Endothelial cell of umbilical vein (primary cell): ENCODE results near the gene CELA3B. TPM values are rescaled to one million over a fixed set of nuclear protein-coding genes. Genes with fewer than 3 reads are reported as not detected.

ENCODE experiments used
- BruUV-seq: library from RNA; stranded (reverse); fragments of 400-500 nt; replicated peaks from 2 replicates; lab custom pipeline; 2021; lab: Mats Ljungman, UMichigan
- CTCF ChIA-PET: fragments of 300-600, 350-600 bp; sonication (Branson Sonifier 250); formaldehyde crosslinking; loops from one replicate; lab custom pipeline; 2021; ENCODE audit warnings: antibody characterized with exemption, inconsistent platforms; lab: Charles Lee
- POLR2A ChIA-PET: fragments of 300-600, 350-600 bp; sonication (Branson Sonifier 250); formaldehyde crosslinking; loops from one replicate; lab custom pipeline; 2021; ENCODE audit warnings: antibody characterized with exemption, inconsistent platforms; lab: Charles Lee
- DNase-seq: peaks from one replicate; pipeline ENCODE4 v3.0.0-alpha.2; 2011; ENCODE audit warnings: low read depth, low spot score
- FAIRE-seq: peaks from 2 replicates; lab custom pipeline; 2011; peaks lifted over from hg19 to GRCh38; lab: Jason Lieb, UNC
- H2AFZ ChIP-seq: 2 replicates; pipeline ENCODE4 v1.6.0; 2012; ENCODE audit warnings: low read depth, low read length, control low read depth, inconsistent platforms
- H3K27ac ChIP-seq: 2 replicates; pipeline ENCODE4 v1.5.1; 2011; ENCODE audit warnings: low read depth, mild to moderate bottlenecking, control low read depth, low read length, moderate library complexity; ENCODE audit not compliant: insufficient read depth
- H3K27me3 ChIP-seq, 2 experiments: 2 replicates each; pipeline versions ENCODE4 v1.6.0 to v1.6.1; 2011; ENCODE audit warnings: low read length in 2 of 2, mixed read lengths in 1 of 2; ENCODE audit not compliant: control insufficient read depth in 2 of 2, insufficient read depth in 2 of 2
- H3K36me3 ChIP-seq, 2 experiments: 2 replicates in 1 of 2; 3 replicates in 1 of 2; pipeline ENCODE4 v1.5.1; 2011; ENCODE audit warnings: low read length in 2 of 2, mild to moderate bottlenecking in 1 of 2, moderate library complexity in 1 of 2; ENCODE audit not compliant: control insufficient read depth in 2 of 2, insufficient read depth in 2 of 2; ENCODE audit errors: extremely low read depth in 1 of 2
- H3K4me1 ChIP-seq: 3 replicates; pipeline ENCODE4 v1.5.1; 2011; ENCODE audit warnings: mild to moderate bottlenecking, low read length; ENCODE audit not compliant: control insufficient read depth, insufficient read depth; ENCODE audit errors: extremely low read depth
- H3K4me2 ChIP-seq: 2 replicates; pipeline ENCODE4 v1.6.1; 2011; ENCODE audit warnings: low read length, control low read depth, mixed read lengths; ENCODE audit not compliant: insufficient read depth
- H3K4me3 ChIP-seq, 3 experiments: fragments of 200-600 bp in 1 of 3; sonication (generic), shearing (Covaris generic) in 1 of 3; replicated peaks in 1 of 3; 2 replicates each; pipeline ENCODE4 v1.5.1; 2011 to 2016; ENCODE audit warnings: control low read depth in 3 of 3, low read length in 3 of 3, mild to moderate bottlenecking in 2 of 3, inconsistent platforms in 1 of 3, low read depth in 1 of 3, moderate library complexity in 1 of 3; ENCODE audit not compliant: insufficient read depth in 1 of 3
- H3K79me2 ChIP-seq: 2 replicates; pipeline ENCODE4 v1.6.0; 2012; ENCODE audit warnings: low read length, inconsistent platforms; ENCODE audit not compliant: control insufficient read depth, insufficient read depth
- H3K9ac ChIP-seq: replicated peaks from 2 replicates; pipeline ENCODE3; 2011; ENCODE audit warnings: low read length, control low read depth; ENCODE audit not compliant: insufficient read depth; ENCODE audit errors: extremely low read depth
- H3K9me1 ChIP-seq: replicated peaks from 3 replicates; pipeline ENCODE4 v1.6.0; 2011; ENCODE audit warnings: mild to moderate bottlenecking, low read length; ENCODE audit not compliant: control insufficient read depth, insufficient read depth; ENCODE audit errors: extremely low read depth
- H3K9me3 ChIP-seq: replicated peaks from 2 replicates; pipeline ENCODE4 v1.5.1; 2012; ENCODE audit warnings: low read length, inconsistent platforms; ENCODE audit not compliant: control insufficient read depth, insufficient read depth
- H4K20me1 ChIP-seq: replicated peaks from 2 replicates; pipeline ENCODE3; 2011; ENCODE audit warnings: mild to moderate bottlenecking, low read length; ENCODE audit not compliant: control insufficient read depth, insufficient read depth; ENCODE audit errors: extremely low read depth
- CTCF ChIP-seq, 2 donors: IDR thresholded peaks; 1 replicate in 1 of 2; 2 replicates in 1 of 2; pipeline ENCODE4 v1.5.1; 2011; ENCODE audit warnings: low read length in 2 of 2, mild to moderate bottlenecking in 2 of 2, moderate library complexity in 2 of 2, control low read depth in 1 of 2, inconsistent platforms in 1 of 2, low read depth in 1 of 2; ENCODE audit not compliant: insufficient read depth in 1 of 2; ENCODE audit errors: extremely low read depth in 1 of 2
- EZH2 ChIP-seq: IDR thresholded peaks from 2 replicates; pipeline ENCODE4 v1.6.1; 2012; ENCODE audit warnings: borderline replicate concordance, low read depth, mild to moderate bottlenecking, moderate library complexity, low read length, inconsistent platforms; ENCODE audit not compliant: severe bottlenecking
- FOS ChIP-seq: IDR thresholded peaks from 2 replicates; pipeline ENCODE4 v1.6.1; 2011; ENCODE audit warnings: mild to moderate bottlenecking, low read length, moderate library complexity, borderline replicate concordance; ENCODE audit not compliant: insufficient read depth
- GATA2 ChIP-seq: IDR thresholded peaks from 2 replicates; pipeline ENCODE4 v1.7.0; 2011; ENCODE audit warnings: low read depth, mild to moderate bottlenecking, moderate library complexity, mixed read lengths, low read length; ENCODE audit not compliant: insufficient read length, insufficient read depth
- JUN ChIP-seq: IDR thresholded peaks from 2 replicates; pipeline ENCODE4 v1.6.1; 2011; ENCODE audit warnings: borderline replicate concordance, low read depth; ENCODE audit not compliant: insufficient read length, insufficient read depth
- MYC ChIP-seq: IDR thresholded peaks from one replicate; pipeline ENCODE4 v1.6.1; 2011; ENCODE audit warnings: mild to moderate bottlenecking, low read depth, low read length
- POLR2A ChIP-seq: IDR thresholded peaks from 2 replicates; pipeline ENCODE4 v1.6.1; 2012; ENCODE audit warnings: low read depth, mild to moderate bottlenecking, control low read depth, low read length
- POLR2AphosphoS5 ChIP-seq: IDR thresholded peaks from 2 replicates; pipeline ENCODE4 v1.6.1; 2012; ENCODE audit warnings: low read depth, mild to moderate bottlenecking, control low read depth, low read length, moderate library complexity; ENCODE audit not compliant: insufficient read depth
- dilution Hi-C: fragments of 300-500 bp; cut with MboI; formaldehyde crosslinking; loops from one replicate; pipeline ENCODE4 v1.15.0; 2019; ENCODE audit warnings: low sequenced_read_pairs; ENCODE audit not compliant: extremely low pct_ligation_motif_present
- intact Hi-C: fragments of 100-400 bp; cut with micrococcal nuclease; formaldehyde crosslinking; loops from one replicate; pipeline ENCODE4 v1.10.0; 2022
- polyA plus RNA-seq, 4 experiments: library from polyadenylated mRNA; depleted of rRNA in 3 of 4; stranded (reverse) in 3 of 4; unstranded in 1 of 4; fragments of >200 nt; gene quantifications; 2 replicates each; pipeline versions ENCODE4 v1.2.1 to v1.2.3, GENCODE V29; 2011 to 2012; ENCODE audit warnings: missing spikeins in 1 of 4
- total RNA-seq: library from RNA; stranded (reverse); gene quantifications from 2 replicates; pipeline ENCODE4 v1.2.3, GENCODE V29; 2021
- TF ChIP-seq, protein P1 (sequence below): IDR thresholded peaks from 2 replicates; pipeline ENCODE4 v1.6.1; 2011; ENCODE audit not compliant: insufficient read depth, insufficient read length

CELA3B gene
- total and polyA plus RNA-seq, 2 donors (not counting 3 experiments of a cell fraction or from before 2014, with no cell fraction given): 0.32 TPM; not detected in 1

DNA sequence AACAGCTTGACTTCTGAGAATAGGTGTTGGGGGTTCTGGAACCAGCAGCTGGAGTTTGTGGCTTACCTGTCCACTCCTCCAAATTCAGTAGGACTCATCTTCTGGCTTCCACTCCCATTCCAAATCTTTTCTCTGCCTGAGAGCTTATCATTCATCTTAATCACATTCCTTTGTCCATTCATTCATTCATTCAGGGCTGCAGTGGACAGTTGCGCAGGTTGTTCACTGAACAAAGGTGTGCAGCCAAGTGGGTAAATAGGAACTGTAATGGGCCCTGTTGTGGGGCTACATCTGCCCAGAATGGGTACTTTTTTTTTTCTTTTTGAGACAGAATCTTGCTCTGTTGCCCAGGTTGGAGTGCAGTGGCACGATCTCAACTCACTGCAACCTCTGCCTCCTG lies 36.3 kb upstream of the CELA3B start:
- no peaks in the 10 kb centered on the region for H3K9me1 ChIP-seq
- peaks cover 17% of the 10 kb centered on the region for H3K79me2 ChIP-seq
- dilution Hi-C loops (no loop called here), intact Hi-C loops (no loop called here)
- DNase-seq (no peak), FAIRE-seq (no peak)
- H2AFZ ChIP-seq: no peak overlapping the region
- TF ChIP-seq EZH2: no peak
- TF ChIP-seq, protein P1, sequence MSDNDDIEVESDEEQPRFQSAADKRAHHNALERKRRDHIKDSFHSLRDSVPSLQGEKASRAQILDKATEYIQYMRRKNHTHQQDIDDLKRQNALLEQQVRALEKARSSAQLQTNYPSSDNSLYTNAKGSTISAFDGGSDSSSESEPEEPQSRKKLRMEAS: no peak
- no peak for TF ChIP-seq FOS
- peaks cover 0 to 1% of the 10 kb centered on the region in 2 experiments for H3K36me3 ChIP-seq
- ChIA-PET CTCF (interaction anchor here (0.9 to 2.8 kb wide), 11 partner anchors 9 to 476 kb away, joined by 4 to 39 read pairs (median 11); no protein-coding TSS in a partner anchor), POLR2A (interaction anchor here (1.0 to 1.4 kb wide), 3 partner anchors 9 to 31 kb away, joined by 3 to 6 read pairs (median 3); no protein-coding TSS in a partner anchor)
- no peaks in the 10 kb centered on the region for H3K27me3 ChIP-seq
- peaks cover 57% of the 10 kb centered on the region for H3K4me1 ChIP-seq
- H3K9ac ChIP-seq: no peak overlapping the region
- H4K20me1 ChIP-seq: no peaks in the 10 kb centered on the region
- H3K4me3 ChIP-seq: no peak overlapping the region
- H3K4me2 ChIP-seq: peak overlapping the region; percentile 0
- H3K27ac ChIP-seq: peak overlapping the region; percentile 98
- BruUV-seq: no TSS peak
- H3K9me3 ChIP-seq: no peaks in the 10 kb centered on the region

DNA sequence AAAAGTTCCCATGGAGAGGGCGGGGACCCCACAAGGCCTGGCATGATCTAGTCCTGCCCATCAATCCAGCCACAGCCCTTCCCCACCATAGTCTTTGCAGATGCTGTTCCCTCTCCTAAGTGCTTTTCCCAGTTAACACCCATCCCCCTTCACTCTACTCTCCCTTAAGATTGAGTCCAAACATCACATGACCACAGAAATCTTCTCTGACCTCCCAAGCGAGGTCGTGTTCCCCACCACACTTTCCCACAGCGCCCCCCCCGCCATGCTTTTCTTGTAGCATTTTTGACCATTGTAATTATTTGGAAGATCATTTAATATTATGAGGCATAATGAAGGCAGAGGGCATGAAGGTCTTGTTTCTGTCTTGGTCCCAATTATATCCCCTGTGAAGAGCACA lies 35.5 kb upstream of the CELA3B start:
- no peak overlapping the region for H2AFZ ChIP-seq
- no peaks in the 10 kb centered on the region for H3K27me3 ChIP-seq
- POLR2A ChIA-PET: no interaction called here
- H3K36me3 ChIP-seq: no peaks in the 10 kb centered on the region
- H3K9ac ChIP-seq: no peak overlapping the region
- H3K4me2 ChIP-seq: no peak overlapping the region
- no peak for FAIRE-seq
- CTCF ChIA-PET: no interaction called here
- H4K20me1 ChIP-seq: no peaks in the 10 kb centered on the region
- no peak for TF ChIP-seq EZH2
- TF ChIP-seq POLR2AphosphoS5: no peak
- TF ChIP-seq, protein P1: no peak
- no peak for TF ChIP-seq GATA2
- TF ChIP-seq CTCF (IDR thresholded peaks at IDR 0.05; ENCODE audit: extremely low read depth in 1 of 2, insufficient read depth in 1 of 2, low read depth in 1 of 2, low read length in 2 of 2): no peak
- TF ChIP-seq FOS: no peak
- TF ChIP-seq JUN: no peak
- no peak for TF ChIP-seq MYC
- no peak for TF ChIP-seq POLR2A
- intact Hi-C loops (no loop called here), dilution Hi-C loops (no loop called here)
- H3K4me3 ChIP-seq: no peak overlapping the region
- no peak overlapping the region for H3K27ac ChIP-seq
- no peak for DNase-seq
- peaks cover 8% of the 10 kb centered on the region for H3K79me2 ChIP-seq
- no TSS peak for BruUV-seq
- H3K9me1 ChIP-seq: no peaks in the 10 kb centered on the region
- H3K4me1 ChIP-seq: peaks cover 57% of the 10 kb centered on the region
- H3K9me3 ChIP-seq: no peaks in the 10 kb centered on the region
